ENCODE data around the gene TEAD2. TPM values are rescaled to one million over a fixed set of nuclear protein-coding genes. Genes with fewer than 3 reads are reported as not detected.

TEAD2 gene
- total and polyA plus RNA-seq, 9 of the 15 experiments (the other 6 are each of a cell fraction or from before 2014, with no cell fraction given) = 1.6 to 27.0 (median 13.9) TPM

DNA sequence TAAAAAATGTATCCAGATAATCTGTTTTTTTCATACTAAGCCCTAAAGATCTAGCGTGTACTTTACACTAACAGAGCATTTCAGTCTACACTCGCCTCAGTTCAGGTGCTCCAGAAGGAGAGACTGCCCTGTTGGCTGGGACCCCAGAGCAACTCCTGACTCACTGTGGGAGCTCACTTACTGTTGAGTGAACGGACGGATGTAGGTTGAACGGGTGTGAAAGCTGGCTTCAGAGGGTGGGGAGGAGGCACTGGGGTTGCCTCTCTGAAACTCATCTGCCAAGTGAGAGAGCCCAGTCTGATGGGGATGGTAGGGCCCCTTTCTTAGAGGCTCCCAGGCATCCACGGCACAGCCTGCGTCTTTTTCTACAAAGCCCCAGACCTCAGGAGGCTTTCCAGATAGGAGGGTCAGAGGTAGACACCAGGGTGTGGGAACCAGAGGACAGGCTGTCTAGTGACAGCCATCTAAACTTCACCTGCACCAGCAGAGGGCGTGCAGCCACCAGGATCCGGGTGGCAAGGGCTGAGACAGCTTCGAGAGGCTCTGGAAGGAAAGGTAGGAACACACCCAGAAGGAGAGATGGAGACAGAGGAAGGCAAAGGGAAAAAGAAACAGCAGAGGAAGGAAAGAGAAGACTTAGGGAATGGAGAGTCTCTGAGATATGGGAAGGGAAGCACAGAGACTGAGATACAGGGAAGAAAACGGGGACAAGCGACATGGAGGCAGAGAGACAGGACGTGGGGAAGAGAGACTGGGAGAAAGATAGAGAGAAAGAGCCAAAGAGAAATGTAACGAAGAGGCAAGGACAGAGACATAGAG is 29.6 kb upstream of the TEAD2 start (continued):
- TF ChIP-seq, protein P1, sequence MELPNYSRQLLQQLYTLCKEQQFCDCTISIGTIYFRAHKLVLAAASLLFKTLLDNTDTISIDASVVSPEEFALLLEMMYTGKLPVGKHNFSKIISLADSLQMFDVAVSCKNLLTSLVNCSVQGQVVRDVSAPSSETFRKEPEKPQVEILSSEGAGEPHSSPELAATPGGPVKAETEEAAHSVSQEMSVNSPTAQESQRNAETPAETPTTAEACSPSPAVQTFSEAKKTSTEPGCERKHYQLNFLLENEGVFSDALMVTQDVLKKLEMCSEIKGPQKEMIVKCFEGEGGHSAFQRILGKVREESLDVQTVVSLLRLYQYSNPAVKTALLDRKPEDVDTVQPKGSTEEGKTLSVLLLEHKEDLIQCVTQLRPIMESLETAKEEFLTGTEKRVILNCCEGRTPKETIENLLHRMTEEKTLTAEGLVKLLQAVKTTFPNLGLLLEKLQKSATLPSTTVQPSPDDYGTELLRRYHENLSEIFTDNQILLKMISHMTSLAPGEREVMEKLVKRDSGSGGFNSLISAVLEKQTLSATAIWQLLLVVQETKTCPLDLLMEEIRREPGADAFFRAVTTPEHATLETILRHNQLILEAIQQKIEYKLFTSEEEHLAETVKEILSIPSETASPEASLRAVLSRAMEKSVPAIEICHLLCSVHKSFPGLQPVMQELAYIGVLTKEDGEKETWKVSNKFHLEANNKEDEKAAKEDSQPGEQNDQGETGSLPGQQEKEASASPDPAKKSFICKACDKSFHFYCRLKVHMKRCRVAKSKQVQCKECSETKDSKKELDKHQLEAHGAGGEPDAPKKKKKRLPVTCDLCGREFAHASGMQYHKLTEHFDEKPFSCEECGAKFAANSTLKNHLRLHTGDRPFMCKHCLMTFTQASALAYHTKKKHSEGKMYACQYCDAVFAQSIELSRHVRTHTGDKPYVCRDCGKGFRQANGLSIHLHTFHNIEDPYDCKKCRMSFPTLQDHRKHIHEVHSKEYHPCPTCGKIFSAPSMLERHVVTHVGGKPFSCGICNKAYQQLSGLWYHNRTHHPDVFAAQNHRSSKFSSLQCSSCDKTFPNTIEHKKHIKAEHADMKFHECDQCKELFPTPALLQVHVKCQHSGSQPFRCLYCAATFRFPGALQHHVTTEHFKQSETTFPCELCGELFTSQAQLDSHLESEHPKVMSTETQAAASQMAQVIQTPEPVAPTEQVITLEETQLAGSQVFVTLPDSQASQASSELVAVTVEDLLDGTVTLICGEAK (IDR thresholded peaks at IDR 0.05) = peak; percentile 48; the same call in 1 of the 2 replicates
- TF ChIP-seq, protein P1 (CRISPR knock-in tag; IDR thresholded peaks at IDR 0.05) = no peak
- TF ChIP-seq GABPA (tag; conservative IDR thresholded peaks at IDR 0.05; ENCODE audit: low read depth) (no peak), STAT6 (CRISPR knock-in tag; IDR thresholded peaks at IDR 0.05) (no peak), BCOR (IDR thresholded peaks at IDR 0.05) (peak; percentile 77), KDM5B (IDR thresholded peaks at IDR 0.05; ENCODE audit: insufficient replicate concordance, low read depth, low read length) (no peak), NFIC (IDR thresholded peaks at IDR 0.05) (0 out of 2 replicates have a peak, but pooled peaks have one; percentile 30), MTF1 (CRISPR knock-in tag; IDR thresholded peaks at IDR 0.05; ENCODE audit: borderline replicate concordance) (no peak), NR2C2 (CRISPR knock-in tag; IDR thresholded peaks at IDR 0.05) (no peak), NR2C2 (tag; IDR thresholded peaks at IDR 0.05) (0 out of 2 replicates have a peak, but pooled peaks have one; percentile 24), PTRF (tag; IDR thresholded peaks at IDR 0.05) (no peak)
- TF ChIP-seq, protein P2, sequence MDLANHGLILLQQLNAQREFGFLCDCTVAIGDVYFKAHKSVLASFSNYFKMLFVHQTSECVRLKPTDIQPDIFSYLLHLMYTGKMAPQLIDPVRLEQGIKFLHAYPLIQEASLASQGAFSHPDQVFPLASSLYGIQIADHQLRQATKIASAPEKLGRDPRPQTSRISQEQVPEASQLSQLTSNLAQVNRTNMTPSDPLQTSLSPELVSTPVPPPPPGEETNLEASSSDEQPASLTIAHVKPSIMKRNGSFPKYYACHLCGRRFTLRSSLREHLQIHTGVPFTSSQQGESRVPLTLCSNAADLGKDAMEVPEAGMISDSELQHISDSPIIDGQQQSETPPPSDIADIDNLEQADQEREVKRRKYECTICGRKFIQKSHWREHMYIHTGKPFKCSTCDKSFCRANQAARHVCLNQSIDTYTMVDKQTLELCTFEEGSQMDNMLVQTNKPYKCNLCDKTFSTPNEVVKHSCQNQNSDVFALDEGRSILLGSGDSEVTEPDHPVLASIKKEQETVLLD (IDR thresholded peaks at IDR 0.05) = 0 out of 2 replicates have a peak, but pooled peaks have one; percentile 70

Data from K562 (cell line).